ENCODE measurements around the gene CCDC57. TPM values are rescaled to one million over a fixed set of nuclear protein-coding genes. Genes with fewer than 3 reads are reported as not detected.

The CCDC57 gene
- polyA plus RNA-seq, 1 donor from 2014 or later, result 70.9 TPM

DNA sequence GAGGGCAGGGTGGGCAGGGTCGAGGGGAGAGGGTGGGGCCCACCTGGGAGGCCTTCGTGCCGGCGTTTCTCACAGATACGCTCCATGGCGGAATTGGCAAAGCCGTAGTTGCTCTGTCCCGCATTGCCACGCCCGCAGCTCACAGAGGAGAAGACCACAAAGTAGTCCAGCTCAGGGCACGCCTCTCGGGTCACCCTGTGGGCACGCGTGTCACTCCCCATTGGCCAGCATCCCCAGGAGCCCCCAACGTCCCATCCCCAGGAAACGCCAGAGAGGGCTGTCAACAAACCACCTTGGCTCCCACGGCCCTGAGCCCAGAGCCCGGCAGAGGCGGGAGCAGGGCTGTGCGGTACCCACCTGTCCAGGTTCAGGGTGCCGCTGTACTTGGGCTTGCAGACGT is 130.7 kb downstream of the CCDC57 start:
- no peak overlapping the region for H3K4me3 ChIP-seq (ENCODE audit: low read length)
- no peak overlapping the region for H3K4me2 ChIP-seq (ENCODE audit: low read length)
- H2AFZ ChIP-seq (ENCODE audit: low read depth, low read length), result no peak overlapping the region
- no peaks in the 10 kb centered on the region for H3K79me2 ChIP-seq (replicated peaks; ENCODE audit: insufficient read depth, low read length)
- no peaks in the 10 kb centered on the region for H4K20me1 ChIP-seq (ENCODE audit: insufficient read depth)
- H3K27ac ChIP-seq (ENCODE audit: low read length), result no peak overlapping the region
- no peaks in the 10 kb centered on the region for H3K9me2 ChIP-seq (ENCODE audit: insufficient read depth, low read length)
- TF ChIP-seq, protein P1, sequence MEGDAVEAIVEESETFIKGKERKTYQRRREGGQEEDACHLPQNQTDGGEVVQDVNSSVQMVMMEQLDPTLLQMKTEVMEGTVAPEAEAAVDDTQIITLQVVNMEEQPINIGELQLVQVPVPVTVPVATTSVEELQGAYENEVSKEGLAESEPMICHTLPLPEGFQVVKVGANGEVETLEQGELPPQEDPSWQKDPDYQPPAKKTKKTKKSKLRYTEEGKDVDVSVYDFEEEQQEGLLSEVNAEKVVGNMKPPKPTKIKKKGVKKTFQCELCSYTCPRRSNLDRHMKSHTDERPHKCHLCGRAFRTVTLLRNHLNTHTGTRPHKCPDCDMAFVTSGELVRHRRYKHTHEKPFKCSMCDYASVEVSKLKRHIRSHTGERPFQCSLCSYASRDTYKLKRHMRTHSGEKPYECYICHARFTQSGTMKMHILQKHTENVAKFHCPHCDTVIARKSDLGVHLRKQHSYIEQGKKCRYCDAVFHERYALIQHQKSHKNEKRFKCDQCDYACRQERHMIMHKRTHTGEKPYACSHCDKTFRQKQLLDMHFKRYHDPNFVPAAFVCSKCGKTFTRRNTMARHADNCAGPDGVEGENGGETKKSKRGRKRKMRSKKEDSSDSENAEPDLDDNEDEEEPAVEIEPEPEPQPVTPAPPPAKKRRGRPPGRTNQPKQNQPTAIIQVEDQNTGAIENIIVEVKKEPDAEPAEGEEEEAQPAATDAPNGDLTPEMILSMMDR (IDR thresholded peaks at IDR 0.05; ENCODE audit: poor library complexity, severe bottlenecking), result no peak
- TF ChIP-seq EP300 (conservative IDR thresholded peaks at IDR 0.05; ENCODE audit: poor library complexity, severe bottlenecking), result no peak
- TF ChIP-seq POLR2AphosphoS5 (IDR thresholded peaks at IDR 0.05), result no peak
- TF ChIP-seq TAF1 (IDR thresholded peaks at IDR 0.05; ENCODE audit: low read depth), result no peak
- no peak for TF ChIP-seq RAD21 (conservative IDR thresholded peaks at IDR 0.05)
- no peak for TF ChIP-seq MXI1 (conservative IDR thresholded peaks at IDR 0.05; ENCODE audit: poor library complexity, severe bottlenecking)
- no peak for TF ChIP-seq REST (IDR thresholded peaks at IDR 0.05; ENCODE audit: borderline replicate concordance)
- TF ChIP-seq SMC3 (conservative IDR thresholded peaks at IDR 0.05; ENCODE audit: poor library complexity), result no peak
- no peak for TF ChIP-seq EZH2 (IDR thresholded peaks at IDR 0.05; ENCODE audit: borderline replicate concordance, insufficient read depth, low read length, poor library complexity, severe bottlenecking)
- H3F3A ChIP-seq (ENCODE audit: insufficient read depth, low read length, poor library complexity, severe bottlenecking), result no peaks in the 10 kb centered on the region
- no peaks in the 10 kb centered on the region for H3K9me3 ChIP-seq (ENCODE audit: low read length)
- H3K9ac ChIP-seq (ENCODE audit: low read length), result no peak overlapping the region
- no peaks in the 10 kb centered on the region for H3K36me3 ChIP-seq (ENCODE audit: insufficient read depth, low read length)
- H3K27me3 ChIP-seq (ENCODE audit: insufficient read depth, low read depth, low read length), result no peaks in the 10 kb centered on the region

DNA sequence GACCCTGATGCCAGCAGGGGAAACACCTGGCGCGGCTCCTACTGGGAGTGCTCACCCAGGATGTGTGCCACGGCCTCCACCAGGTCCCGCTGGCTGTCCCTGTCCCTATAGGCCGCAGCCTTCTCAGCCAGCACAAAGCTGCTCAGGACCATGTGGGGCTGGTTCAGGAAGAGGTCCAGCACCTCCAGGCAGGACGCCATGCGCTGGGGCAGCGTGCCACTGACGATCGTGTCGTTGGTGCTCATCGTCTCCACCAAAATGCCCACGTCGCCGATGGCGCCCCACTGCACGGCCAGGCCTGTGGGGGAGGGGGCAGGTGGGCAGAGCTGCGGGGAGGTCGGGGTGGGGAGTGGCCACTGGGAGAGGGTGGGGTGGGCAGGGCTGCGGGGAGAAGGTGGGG is 131.1 kb downstream of the CCDC57 start:
- TF ChIP-seq, protein P1 (IDR thresholded peaks at IDR 0.05; ENCODE audit: poor library complexity, severe bottlenecking), result no peak
- TF ChIP-seq RAD21 (conservative IDR thresholded peaks at IDR 0.05), result no peak
- TF ChIP-seq SMC3 (conservative IDR thresholded peaks at IDR 0.05; ENCODE audit: poor library complexity), result no peak
- no peak for TF ChIP-seq MXI1 (conservative IDR thresholded peaks at IDR 0.05; ENCODE audit: poor library complexity, severe bottlenecking)
- no peak for TF ChIP-seq EP300 (conservative IDR thresholded peaks at IDR 0.05; ENCODE audit: poor library complexity, severe bottlenecking)
- no peak for TF ChIP-seq POLR2AphosphoS5 (IDR thresholded peaks at IDR 0.05)
- TF ChIP-seq EZH2 (IDR thresholded peaks at IDR 0.05; ENCODE audit: borderline replicate concordance, insufficient read depth, low read length, poor library complexity, severe bottlenecking), result no peak
- TF ChIP-seq REST (IDR thresholded peaks at IDR 0.05; ENCODE audit: borderline replicate concordance), result no peak
- no peaks in the 10 kb centered on the region for H3K9me3 ChIP-seq (ENCODE audit: low read length)
- no peaks in the 10 kb centered on the region for H3K36me3 ChIP-seq (ENCODE audit: insufficient read depth, low read length)
- H2AFZ ChIP-seq (ENCODE audit: low read depth, low read length), result no peak overlapping the region
- H3K4me3 ChIP-seq (ENCODE audit: low read length), result no peak overlapping the region
- H3K79me2 ChIP-seq (replicated peaks; ENCODE audit: insufficient read depth, low read length), result no peaks in the 10 kb centered on the region
- H3K27me3 ChIP-seq (ENCODE audit: insufficient read depth, low read depth, low read length), result no peaks in the 10 kb centered on the region
- no peak overlapping the region for H3K27ac ChIP-seq (ENCODE audit: low read length)
- H3F3A ChIP-seq (ENCODE audit: insufficient read depth, low read length, poor library complexity, severe bottlenecking), result no peaks in the 10 kb centered on the region
- H3K4me2 ChIP-seq (ENCODE audit: low read length), result no peak overlapping the region
- no peaks in the 10 kb centered on the region for H3K9me2 ChIP-seq (ENCODE audit: insufficient read depth, low read length)
- H3K9ac ChIP-seq (ENCODE audit: low read length), result no peak overlapping the region
- H4K20me1 ChIP-seq (ENCODE audit: insufficient read depth), result no peaks in the 10 kb centered on the region

All from neural cell (in vitro differentiated cells).